DMS53 (cell line): ENCODE data around the gene PROM2.

ENCODE experiments used
- DNase-seq: peaks from one replicate; lab custom pipeline; 2025; lab: John Stamatoyannopoulos, UW

The PROM2 gene

GRCh38 chr2:95287336-95287735, 13.1 kb downstream of the PROM2 start:
- DNase-seq, result no peak

- peak; percentile 67 for DNase-seq
Measured at GRCh38 chr2:95287806-95288205, 13.6 kb downstream of the PROM2 start.

GRCh38 chr2:95289253-95289652, 15.0 kb downstream of the PROM2 start:
- peak; percentile 49 for DNase-seq

GRCh38 chr2:95291222-95291621, 17.0 kb downstream of the PROM2 start:
- no peak for DNase-seq

GRCh38 chr2:95292623-95293260, 18.5 kb downstream of the PROM2 start:
- DNase-seq, result peak; percentile 31

- no peak for DNase-seq
Measured at GRCh38 chr2:95294579-95295250, 20.5 kb downstream of the PROM2 start.

GRCh38 chr2:95295376-95295775, 21.1 kb downstream of the PROM2 start:
- DNase-seq, result no peak

- DNase-seq, result peak; percentile 66
Measured at GRCh38 chr2:95296011-95296410, 21.8 kb downstream of the PROM2 start.

- peak; percentile 96 for DNase-seq
Measured at GRCh38 chr2:95296880-95297487, 22.7 kb downstream of the PROM2 start, which contains the start of gene KCNIP3. Gene KCNIP3 (plus strand): TSS chr2:95297347. CDS start chr2:95297439, 92 bp downstream.

- peak; percentile 83 for DNase-seq
Measured at GRCh38 chr2:95297639-95298395, 23.6 kb downstream of the PROM2 start.

- DNase-seq, result no peak
Measured at GRCh38 chr2:95298486-95299111, 24.4 kb downstream of the PROM2 start.

- DNase-seq, result peak; percentile 51
Measured at GRCh38 chr2:95299961-95300360, 25.7 kb downstream of the PROM2 start.

- DNase-seq, result peak; percentile 90
Measured at GRCh38 chr2:95300450-95300849, 26.2 kb downstream of the PROM2 start.

- no peak for DNase-seq
Measured at GRCh38 chr2:95301186-95301585, 26.9 kb downstream of the PROM2 start.

- no peak for DNase-seq
Measured at GRCh38 chr2:95301876-95302641, 27.8 kb downstream of the PROM2 start.

GRCh38 chr2:95303191-95303919, 29.1 kb downstream of the PROM2 start:
- DNase-seq, result peak; percentile 75

GRCh38 chr2:95305380-95306061, 31.3 kb downstream of the PROM2 start:
- DNase-seq, result peak; percentile 93

- peak; percentile 55 for DNase-seq
Measured at GRCh38 chr2:95306336-95306895, 32.2 kb downstream of the PROM2 start.

- no peak for DNase-seq
Measured at GRCh38 chr2:95307036-95307435, 32.8 kb downstream of the PROM2 start.

GRCh38 chr2:95307878-95308277, 33.6 kb downstream of the PROM2 start:
- no peak for DNase-seq
